Measurements from ENCODE around the gene LRMDA.

DNA sequence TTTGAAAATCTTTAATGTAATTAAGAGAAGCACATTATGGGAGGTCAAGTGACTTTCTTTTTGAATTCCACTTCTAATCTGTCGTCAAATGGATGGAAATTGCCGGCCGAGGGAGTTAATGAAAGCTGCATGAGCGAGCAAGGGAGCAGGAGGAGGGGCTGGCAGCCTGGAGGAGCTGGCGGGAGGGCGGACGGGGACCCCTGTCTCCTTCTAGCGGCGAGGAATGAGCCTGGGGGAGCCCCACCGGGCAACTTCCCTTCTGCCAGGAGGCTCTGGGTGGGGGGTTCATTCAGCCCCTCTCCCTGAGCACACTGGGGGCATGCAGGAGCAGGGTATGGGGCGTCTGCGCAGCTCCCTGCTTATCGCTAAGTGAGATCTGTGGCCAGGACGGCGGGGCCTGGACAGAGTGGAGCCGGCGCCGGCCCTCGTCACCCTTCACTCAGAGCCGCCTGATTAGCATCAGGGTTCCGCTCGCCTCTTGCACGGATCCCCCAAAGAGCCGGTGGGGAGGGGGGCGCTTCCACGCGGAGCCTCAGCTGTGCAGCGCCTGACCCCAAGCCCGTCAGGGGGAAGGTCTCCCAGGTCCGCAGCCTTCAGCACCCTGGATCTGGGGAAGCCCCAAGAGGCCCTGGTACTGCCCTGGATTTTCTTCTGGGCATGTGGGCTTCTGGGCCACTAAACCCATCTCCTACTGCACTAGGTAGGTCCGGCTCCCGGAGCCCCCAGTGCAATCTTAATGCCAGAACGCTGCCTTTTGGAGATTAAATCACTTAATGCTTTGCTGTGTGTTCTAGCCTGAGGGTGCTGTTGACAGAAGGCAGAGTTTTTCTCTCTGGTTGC is 680.8 kb downstream of the LRMDA start:
- TF ChIP-seq, protein P1, sequence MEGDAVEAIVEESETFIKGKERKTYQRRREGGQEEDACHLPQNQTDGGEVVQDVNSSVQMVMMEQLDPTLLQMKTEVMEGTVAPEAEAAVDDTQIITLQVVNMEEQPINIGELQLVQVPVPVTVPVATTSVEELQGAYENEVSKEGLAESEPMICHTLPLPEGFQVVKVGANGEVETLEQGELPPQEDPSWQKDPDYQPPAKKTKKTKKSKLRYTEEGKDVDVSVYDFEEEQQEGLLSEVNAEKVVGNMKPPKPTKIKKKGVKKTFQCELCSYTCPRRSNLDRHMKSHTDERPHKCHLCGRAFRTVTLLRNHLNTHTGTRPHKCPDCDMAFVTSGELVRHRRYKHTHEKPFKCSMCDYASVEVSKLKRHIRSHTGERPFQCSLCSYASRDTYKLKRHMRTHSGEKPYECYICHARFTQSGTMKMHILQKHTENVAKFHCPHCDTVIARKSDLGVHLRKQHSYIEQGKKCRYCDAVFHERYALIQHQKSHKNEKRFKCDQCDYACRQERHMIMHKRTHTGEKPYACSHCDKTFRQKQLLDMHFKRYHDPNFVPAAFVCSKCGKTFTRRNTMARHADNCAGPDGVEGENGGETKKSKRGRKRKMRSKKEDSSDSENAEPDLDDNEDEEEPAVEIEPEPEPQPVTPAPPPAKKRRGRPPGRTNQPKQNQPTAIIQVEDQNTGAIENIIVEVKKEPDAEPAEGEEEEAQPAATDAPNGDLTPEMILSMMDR (IDR thresholded peaks at IDR 0.05), result no peak
- TF ChIP-seq POLR2A (IDR thresholded peaks at IDR 0.05), result no peak
